Stimulated activated CD8-positive, alpha-beta memory T cell treated with anti-CD3 and anti-CD28 coated beads, Interleukin-15, amount 100 ng/mL, for 1 hour (primary cell): ENCODE data around the gene AKR1B1.

Source experiments
- DNase-seq: peaks from one replicate; pipeline ENCODE4 v3.0.0-alpha.2; 2020; ENCODE audit warnings: low read depth

Gene AKR1B1

DNA sequence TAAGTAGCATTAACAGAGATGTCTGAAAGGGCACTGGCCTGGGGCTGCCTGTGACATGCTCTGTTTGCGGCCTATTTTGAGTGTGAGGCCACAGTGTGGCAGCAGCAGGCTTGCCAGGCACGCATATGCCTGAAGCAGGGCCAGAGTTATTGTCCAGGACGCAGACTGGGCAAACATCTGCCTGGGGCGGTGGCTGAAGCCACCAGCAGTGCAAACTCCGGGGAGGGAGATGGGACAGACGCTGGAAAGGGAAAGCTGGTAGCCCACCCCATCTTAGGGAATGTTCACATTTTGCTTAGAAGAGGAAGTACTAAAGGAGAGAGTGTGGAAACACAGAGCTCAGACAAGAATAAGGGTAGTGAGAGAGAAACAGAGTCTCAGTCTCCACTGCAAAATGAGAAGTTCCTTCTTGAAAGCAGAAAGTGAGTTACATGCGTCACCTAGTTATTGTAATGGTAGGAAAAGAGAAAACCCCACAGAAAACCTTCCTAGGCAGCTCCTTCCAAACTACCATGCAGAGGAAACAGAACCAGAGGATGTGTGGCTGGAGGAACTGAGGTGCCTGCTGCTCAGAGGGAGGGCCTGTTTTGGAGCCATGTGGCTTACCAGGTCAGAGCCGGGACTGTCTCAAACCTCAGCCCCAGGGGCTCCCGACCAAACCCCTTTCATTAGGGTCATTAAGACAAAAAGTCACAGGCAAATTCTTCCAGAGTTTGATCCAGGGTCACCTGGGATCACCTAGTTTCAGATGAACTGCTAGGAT lies 14.5 kb downstream of the AKR1B1 start:
- no peak for DNase-seq

DNA sequence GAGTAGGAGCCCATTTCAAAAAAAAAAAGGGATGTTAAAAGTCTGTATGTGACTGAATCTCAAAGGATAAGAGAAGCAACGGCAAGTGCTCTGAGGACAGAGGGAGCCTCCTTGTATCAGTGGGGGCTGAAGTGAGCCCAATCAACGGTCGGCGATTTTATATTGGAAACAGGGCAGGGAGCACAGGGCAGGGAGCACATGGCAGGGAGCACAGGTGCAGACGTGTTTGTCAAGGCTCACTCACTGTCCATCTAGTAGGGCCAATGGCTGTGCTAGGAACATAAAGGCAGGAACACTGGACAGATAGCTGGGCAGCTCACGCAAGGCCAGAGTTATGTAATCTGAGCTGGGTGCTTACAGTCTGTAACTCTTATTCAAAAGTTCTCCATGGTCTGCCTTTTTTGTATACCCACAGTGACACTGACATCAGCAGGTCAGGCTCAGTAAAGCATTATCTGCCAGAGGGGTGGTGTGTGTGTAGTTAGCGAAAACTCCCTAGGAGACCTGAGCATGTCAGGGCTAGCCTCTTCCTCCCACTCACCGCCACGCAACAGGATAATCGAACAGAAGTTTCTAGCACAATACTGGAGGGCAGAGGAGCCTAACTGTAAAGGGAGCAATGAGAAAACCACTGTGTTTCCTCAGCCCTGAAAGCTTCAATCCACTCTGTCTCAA lies 15.4 kb downstream of the AKR1B1 start:
- no peak for DNase-seq

DNA sequence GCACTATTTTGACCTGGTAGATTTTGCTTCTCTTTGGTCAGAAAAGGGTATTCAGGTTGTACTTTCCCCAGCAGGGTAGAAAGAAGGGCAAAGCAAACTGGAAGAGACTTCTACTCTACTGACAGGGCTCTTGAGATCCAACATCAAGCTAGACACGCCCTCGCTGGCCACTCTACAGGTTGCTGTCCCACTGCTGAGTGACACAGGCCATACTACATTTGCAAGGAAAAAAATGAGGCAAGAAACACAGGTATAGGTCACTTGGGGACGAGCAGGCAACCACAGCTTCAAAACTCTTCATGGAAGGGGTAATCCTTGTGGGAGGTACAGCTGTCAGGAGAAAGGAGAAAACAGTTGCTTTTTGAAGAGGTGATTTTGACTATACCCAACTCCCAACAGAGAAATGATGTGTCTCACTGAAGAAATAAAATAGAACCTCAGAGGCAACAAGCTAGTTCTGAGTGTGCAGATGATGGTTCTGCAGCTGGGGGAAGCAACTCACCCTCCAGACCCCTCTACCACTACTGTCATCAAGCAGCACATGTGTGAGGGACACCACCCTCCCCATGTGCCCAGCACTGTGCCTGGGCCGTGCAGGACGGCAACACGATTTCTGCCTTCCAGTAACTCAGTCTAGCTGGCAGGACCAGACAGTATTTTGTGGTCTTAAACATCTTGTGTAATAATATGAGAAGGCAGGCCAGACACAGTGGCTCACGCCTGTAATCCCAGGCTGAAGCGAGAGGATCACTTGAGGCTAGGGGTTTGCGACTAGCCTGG lies 16.3 kb downstream of the AKR1B1 start:
- DNase-seq = no peak

DNA sequence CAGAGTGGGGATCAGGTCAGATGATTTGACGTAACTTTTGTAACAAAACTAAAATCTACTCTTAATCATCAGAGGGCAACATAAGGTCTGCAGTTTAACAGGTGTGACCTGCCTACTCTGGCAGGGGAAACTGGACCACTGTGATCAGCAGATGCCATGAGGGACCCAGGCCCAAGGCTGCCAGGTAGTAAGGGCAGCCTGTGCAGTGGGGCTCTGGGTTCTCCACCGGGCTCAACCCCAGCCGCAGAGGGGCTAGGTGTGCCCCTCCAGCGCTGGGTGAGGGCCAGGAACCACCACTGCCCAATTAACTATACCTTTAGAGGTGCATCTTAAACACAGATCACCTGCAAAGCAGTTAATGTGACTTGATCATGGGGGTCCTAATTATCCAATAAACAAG lies 17.6 kb downstream of the AKR1B1 start:
- no peak for DNase-seq

DNA sequence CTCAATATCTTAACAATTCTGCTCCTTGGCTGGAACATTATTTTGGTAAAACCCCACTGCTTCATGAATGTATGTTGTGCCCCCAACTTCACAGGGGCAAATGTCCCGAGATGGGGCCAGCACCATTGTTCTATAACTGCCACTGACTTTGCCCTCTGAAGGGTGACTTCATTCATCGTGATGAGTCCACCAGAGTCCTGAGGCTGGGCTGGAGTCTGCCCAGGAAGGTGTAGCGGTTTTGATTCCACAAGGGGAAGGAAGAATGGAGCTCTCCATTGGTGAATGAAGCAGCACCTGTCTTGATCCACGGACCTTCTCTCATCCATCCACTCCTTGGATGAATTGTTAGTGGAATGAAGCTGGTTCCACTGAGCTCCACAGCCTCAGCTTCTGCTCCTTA lies 18.4 kb downstream of the AKR1B1 start:
- no peak for DNase-seq

DNA sequence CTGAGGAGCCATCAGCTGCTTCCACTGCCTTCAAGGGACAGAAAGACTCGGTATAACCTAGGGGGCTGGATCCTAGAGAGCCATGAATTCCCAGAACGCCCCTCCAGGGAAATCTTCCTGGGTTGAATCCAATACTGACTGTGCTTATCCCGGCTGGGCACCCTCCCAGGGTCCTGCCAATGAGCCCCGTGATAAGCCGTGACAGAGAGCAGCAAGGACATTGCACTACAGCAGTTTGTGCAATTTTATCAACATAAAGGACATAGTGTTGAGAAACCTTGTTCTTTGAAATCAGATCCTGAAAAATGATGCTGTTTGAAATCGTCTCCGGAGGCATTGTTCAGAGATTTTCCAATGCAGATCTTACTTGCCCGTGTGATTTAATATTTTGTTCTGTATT lies 18.8 kb downstream of the AKR1B1 start:
- no peak for DNase-seq

DNA sequence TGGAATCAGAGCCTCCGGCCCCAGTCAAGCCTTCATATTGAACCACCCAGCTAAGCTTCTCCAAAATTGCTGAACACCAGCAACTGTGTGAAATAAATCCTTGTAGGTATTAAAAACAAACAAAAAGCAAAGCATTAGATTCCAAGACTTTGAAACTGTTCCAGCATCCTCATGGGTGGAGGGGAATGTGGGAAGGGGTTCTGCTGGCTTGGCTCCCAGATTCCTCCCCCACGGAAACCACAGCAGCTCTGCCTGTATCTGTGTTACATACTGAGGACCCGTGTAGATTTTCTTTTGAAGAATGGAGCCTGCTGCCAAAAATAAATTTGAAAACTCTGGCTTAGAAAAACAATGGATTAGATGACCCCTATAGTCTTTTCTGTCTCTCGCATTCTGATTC lies 20.0 kb downstream of the AKR1B1 start:
- DNase-seq = no peak

DNA sequence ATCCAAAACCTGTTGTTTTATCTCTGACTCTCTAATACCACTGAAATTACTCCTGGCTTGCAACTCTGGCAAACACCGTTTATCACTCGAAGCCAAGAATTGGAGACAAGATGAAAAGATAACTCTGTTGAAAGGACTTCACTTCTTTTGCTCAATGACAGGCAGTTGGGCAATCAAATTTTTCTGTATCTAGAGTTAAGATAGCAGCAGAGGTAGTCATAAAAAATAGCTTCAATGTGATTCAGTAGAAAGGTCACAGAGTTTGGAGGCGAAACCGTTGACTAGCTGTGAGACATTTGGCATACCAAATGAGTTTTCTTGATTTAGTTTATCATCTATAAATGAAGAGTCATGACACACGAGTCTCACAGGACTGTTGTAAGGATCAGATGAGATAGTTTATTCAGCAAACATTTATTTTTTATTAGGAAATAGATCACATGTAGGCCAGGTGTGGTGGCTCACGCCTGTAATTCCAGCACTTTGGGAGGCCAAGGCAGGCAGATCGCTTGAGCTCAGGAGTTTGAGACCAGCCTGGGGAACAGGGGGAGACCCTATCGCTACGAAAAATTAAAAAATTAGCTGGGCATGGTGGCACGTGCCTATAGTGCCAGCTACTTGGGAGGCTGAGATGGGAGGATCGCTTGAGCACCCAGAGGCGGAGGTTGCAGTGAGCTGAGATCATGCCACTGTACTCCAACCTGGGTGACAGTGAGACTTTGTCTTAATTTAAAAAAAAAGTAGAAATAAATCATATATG lies 23.6 kb downstream of the AKR1B1 start:
- no peak for DNase-seq

DNA sequence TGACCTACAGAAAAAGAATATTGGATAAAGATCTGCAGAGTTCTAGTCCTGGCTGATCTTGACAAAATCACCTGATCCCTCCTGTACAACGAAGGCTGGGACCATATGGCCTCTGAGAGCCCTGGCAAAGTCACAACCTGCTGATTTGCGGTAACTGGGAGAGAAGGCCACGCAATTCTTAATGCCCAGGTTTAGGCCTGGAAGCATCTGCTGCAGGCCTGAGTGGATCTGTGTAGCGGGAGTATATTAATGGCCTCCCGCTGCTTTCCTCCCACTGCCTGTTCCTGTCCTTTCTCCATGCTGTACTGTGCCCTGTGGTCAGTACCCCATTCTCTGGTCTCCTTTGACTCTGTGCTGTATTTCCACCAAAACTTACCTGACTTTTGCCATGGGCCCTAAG lies 24.2 kb downstream of the AKR1B1 start:
- no peak for DNase-seq

DNA sequence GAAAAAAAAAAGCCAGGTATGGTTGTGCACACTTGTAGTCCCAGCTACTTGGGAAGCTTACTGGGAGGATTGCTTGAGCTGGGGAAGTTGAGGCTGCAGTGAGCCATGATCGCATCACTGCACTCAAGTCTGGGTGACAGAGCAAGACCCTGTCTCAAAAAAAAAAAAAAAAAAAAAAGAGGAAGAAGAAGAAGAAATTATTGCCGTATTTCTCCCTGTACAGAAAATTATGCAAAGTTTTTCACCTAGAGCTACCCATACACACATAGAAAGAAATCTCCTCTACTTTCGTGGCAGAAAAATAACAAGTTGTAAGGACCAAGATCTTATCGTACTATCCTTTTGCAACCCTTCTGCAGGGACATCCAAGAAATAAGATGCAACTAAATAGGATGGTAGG lies 25.5 kb downstream of the AKR1B1 start:
- DNase-seq = no peak

DNA sequence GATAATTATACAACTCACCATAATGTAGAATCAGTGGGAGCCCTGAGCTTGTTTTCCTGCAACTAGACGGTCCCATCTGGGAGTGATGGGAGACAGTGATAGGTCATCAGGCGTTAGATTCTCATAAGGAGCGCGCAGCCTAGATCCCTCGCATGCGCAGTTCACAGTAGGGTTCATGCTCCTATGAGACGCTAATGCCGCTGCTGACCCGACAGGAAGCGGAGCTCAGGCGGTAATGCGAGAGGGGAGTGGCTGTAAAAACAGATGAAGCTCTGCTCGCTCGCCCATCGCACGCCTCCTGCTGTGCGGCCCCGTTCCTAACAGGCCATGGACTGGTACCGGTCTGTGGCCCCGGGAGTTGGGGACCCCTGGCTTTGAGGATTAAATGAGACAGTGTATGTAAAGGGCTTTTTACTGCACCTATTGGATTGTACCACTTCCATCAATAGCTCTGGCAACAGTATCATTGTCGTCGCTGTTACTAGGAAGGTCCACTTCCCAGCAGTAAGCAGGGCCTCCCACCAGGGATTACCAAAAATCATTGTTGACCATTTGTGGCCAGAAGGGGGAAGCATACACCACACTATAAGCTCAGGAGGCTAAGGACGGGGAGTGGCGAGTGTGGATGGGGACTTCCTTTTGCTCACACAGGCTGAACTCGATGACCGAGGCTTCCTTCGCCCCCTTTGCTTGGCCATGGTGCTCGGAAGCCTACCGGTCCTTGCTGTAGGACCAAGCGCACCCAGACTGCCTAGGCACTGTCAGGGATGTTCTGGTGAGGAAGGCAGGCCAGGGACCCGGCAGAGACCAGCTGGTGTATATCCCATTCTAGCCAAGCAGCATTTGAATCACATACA lies 26.4 kb downstream of the AKR1B1 start:
- peak; percentile 45 for DNase-seq

DNA sequence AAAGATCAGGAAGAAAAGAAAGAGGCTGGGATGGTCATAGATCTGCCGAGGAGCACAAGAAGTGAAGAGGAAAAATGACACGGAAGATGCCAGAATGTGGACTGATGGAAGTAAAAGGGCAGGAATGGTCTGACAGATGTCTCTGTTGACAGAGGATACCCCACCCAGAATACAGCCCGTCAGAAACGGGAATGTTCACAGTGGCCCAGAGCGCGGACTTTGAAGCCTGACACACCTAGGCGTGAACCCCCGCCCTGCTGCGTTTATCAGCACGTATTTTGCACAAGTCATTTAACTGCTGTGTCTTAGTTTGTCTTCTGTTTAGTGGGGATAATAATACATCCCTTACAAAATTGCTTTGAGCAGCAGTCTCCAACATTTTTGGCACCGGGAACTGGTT lies 27.1 kb downstream of the AKR1B1 start:
- no peak for DNase-seq

DNA sequence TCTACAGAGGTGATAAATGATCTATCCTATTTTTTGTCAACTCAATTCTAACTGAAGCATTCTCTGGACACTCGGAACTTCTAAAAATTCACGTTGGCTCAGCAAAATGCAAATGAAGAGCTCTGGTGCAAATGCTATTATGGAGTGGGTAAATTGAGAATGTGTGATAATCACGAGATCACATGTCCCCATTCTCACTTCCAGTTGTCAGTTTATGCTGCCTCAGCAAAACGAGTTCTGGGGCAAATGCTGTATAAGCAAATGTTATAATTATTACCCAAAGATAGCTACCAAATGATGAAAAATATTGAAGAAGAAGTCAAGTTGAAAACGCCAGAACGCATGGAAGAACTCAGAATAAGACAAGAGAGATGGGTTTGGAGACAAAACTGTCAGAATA lies 29.4 kb downstream of the AKR1B1 start:
- no peak for DNase-seq

DNA sequence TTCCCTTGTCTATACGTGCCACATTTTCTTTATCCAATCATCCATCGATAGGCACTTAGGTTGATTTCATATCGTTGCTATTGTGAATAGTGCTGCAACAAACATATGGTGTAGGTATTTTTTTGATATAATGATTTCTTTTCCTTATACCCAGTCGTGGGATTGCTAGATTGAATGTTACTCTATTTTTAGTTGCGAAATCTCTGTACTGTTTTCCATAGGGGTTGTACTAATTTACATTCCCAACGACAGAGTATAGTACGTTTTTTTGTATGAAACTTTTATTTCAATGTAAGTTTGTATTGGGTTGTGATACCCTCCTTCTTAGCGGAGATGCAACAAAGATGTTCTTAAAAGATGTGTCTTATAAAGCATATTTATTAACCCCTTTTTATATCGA lies 30.0 kb downstream of the AKR1B1 start:
- DNase-seq = no peak

DNA sequence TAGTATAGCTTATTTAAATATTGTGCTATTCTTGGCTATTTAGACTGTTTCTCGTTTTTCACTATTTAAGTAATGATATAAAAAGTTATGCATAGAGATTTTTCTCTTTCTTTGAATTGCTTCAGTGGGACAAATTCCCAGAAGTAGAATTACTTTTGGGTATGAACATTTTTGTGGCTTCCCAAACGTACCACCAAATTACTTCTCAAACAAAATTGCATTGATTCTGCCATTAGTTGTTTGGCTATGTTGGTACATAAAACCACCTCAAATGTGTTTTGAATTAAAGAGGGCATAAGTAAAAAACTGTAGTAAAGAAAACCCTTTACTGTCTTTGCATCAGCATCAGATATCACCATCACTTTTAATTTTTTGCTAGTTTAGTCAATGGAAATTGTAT lies 31.0 kb downstream of the AKR1B1 start:
- DNase-seq = no peak

DNA sequence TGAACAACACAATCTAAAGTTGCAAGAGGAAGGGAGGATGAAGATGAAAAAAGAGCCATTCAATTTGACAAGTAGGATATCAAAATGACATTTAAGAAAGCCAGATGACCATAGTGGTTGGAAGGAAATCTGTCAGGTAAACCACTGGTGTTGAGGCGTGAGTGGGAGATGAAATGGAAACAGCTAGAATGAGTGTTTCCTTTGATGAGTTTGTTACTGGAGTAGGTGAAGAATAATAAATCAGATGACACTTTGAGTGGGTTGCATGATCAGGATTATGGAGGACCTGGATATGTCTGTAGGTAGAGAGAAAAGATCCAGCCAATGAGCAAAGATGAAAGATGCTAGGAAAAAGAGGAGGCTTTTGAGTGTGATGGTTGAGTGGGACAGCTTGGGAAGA lies 33.1 kb downstream of the AKR1B1 start:
- DNase-seq = no peak

DNA sequence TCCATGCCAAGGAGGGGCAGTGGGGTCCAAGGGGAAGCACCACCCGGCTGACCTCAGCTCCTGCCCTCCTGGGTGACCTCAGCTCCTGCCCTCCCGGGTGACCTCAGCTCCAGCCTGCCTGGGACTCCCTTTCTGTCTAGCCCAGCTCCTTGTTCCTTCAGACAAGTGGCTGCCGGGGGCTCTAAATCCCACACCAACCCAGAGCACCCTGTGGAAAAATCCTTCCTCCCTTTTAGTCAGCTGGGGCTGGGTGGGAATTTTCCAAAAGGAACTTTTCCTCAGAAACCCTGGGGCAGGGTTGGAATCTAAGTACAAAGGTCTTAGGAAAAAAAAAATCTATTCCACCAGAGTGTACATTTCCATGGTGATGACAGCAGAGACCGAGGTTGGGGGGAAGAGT lies 36.3 kb downstream of the AKR1B1 start:
- no peak for DNase-seq

DNA sequence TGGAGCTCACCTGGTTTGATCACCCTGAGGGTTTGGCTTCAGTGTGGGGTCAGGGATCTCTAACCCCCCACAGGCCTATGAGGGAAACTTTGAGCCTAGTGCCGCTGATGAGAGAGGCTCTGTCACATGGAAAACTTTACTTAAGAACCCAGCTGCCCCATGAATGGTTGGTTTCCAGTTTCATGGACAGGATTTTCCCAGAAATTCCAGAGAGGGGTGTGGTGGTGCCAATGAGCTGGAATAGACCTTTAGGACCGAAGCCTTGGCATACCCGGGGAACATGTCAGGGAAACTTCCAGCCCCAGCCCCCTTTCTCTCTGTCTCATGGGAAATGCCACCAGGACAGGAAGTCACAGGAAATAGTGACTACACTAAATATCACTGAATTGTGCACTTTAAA lies 36.9 kb downstream of the AKR1B1 start:
- no peak for DNase-seq

DNA sequence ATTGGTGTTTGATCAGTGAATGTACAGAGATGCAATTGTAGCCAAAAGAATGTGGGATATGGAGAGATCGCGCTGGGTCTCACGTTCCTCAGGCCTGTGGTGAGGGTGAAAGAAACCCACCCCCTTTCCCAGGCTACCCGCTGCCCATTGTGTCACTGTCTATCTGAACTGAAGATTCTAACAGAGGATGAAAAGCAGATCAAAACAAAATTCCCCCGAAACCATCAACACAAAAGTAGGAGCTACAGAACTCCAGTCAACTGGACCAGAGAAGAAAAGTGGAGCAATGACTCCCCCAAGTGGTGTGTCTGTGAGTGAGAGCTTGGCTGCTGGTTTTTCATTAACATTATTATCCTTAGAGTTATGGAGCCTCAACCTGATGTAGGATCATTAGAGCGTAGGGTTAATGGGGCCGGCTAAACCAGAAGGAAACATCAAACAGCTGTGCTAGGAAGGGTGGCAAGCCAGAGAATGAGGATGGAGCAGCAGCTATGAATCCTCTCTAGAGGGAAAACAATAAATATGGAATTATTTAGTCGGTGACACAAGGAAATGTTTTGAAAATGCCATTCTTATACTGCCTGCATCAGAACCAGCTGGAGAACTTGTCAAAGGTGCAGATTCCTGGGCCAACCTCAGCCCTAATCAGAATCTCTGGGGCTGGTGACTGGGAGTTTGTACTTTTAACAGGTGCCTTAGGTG lies 38.3 kb downstream of the AKR1B1 start:
- no peak for DNase-seq

DNA sequence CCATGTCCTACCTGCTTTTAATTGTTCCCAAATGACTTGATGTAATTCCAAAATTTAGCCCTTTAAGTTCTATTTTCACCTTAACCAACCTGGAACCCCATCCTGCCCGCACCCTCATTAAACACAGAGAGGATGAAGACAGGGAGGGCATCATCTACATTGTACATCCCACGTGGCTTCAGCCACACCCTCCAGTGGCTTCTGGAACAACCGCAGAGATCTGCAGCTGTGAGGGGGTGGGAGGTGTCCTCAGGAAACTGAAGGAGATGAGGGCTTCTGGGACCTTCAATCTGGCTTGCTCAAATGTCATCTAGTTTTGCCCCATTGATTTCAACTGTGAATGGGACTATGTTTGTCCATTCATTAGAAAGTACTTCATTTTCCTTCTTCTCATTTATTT lies 39.0 kb downstream of the AKR1B1 start:
- no peak for DNase-seq

DNA sequence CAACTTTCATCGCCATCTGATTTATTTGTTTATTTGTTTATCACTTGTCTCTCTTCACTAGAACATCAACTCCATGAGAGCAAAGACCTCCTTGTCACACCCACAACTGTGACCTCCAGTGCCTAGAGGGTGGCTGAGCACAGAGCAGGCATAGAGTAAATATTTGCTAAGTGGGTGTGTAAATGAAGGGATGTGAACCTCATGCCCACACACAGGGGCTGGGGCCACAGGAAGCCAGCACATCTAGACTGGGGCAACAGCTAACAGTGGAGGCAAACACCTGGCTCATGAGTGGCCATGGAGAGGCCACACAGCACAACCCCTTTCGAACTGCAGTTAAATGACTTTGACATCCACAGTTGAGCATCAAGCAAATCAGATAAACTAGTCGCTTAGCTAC lies 39.8 kb downstream of the AKR1B1 start:
- no peak for DNase-seq
